PFSK-1 (cell line): ENCODE data around the gene ZNF611.

Experiments
- FOXP2 ChIP-seq: optimal IDR thresholded peaks from 2 replicates; pipeline ENCODE3; 2011; ENCODE audit warnings: borderline replicate concordance, control low read depth, inconsistent platforms; ENCODE audit not compliant: insufficient read depth; ENCODE audit errors: extremely low read length, extremely low read depth
- POLR2AphosphoS5 ChIP-seq: IDR thresholded peaks from 2 replicates; pipeline ENCODE4 v1.6.1; 2012; ENCODE audit warnings: low read depth, mild to moderate bottlenecking, control low read depth, low read length, moderate library complexity
- SIN3A ChIP-seq: IDR thresholded peaks from 2 replicates; pipeline ENCODE4 v1.6.1; 2012; ENCODE audit warnings: mild to moderate bottlenecking, low read length, moderate library complexity, borderline replicate concordance; ENCODE audit not compliant: insufficient read depth
- TAF1 ChIP-seq: IDR thresholded peaks from 2 replicates; pipeline ENCODE4 v1.6.1; 2012; ENCODE audit warnings: low read length, control low read depth, borderline replicate concordance; ENCODE audit not compliant: insufficient read depth
- TF ChIP-seq, protein P1 (sequence below), 2 experiments: IDR thresholded peaks; 2 replicates each; pipeline versions ENCODE4 v1.6.1 to v1.8.0; 2011 to 2012; ENCODE audit warnings: low read depth in 2 of 2, low read length in 2 of 2, control low read depth in 1 of 2, inconsistent platforms in 1 of 2, mild to moderate bottlenecking in 1 of 2, moderate library complexity in 1 of 2; ENCODE audit not compliant: insufficient read depth in 1 of 2

Gene ZNF611

DNA sequence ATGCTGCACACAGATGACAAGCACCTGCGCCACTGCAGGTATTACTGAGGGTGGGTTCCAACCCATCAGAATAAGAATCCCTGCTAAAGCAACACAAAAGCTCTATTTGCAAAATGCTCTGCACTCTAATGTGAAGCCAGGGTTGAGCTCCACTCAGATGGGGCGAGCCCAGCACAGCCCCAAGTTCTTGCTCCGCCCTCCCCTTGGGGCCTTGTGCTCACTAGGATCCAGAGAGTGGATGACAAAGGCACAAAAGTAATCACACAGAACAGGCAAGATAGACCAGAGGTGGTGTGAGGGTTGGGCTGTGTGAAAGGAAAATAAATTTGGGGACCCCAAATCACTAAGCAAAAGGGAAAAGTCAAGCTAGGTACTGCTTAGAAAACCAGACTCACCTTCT, 8.2 kb upstream of the ZNF611 start:
- TF ChIP-seq POLR2AphosphoS5 (no peak), SIN3A (no peak), TAF1 (no peak), FOXP2 (no peak)
- TF ChIP-seq, protein P1, sequence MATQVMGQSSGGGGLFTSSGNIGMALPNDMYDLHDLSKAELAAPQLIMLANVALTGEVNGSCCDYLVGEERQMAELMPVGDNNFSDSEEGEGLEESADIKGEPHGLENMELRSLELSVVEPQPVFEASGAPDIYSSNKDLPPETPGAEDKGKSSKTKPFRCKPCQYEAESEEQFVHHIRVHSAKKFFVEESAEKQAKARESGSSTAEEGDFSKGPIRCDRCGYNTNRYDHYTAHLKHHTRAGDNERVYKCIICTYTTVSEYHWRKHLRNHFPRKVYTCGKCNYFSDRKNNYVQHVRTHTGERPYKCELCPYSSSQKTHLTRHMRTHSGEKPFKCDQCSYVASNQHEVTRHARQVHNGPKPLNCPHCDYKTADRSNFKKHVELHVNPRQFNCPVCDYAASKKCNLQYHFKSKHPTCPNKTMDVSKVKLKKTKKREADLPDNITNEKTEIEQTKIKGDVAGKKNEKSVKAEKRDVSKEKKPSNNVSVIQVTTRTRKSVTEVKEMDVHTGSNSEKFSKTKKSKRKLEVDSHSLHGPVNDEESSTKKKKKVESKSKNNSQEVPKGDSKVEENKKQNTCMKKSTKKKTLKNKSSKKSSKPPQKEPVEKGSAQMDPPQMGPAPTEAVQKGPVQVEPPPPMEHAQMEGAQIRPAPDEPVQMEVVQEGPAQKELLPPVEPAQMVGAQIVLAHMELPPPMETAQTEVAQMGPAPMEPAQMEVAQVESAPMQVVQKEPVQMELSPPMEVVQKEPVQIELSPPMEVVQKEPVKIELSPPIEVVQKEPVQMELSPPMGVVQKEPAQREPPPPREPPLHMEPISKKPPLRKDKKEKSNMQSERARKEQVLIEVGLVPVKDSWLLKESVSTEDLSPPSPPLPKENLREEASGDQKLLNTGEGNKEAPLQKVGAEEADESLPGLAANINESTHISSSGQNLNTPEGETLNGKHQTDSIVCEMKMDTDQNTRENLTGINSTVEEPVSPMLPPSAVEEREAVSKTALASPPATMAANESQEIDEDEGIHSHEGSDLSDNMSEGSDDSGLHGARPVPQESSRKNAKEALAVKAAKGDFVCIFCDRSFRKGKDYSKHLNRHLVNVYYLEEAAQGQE (IDR thresholded peaks at IDR 0.05; ENCODE audit: insufficient read depth in 1 of 2, low read depth in 2 of 2, low read length in 2 of 2): no peak

DNA sequence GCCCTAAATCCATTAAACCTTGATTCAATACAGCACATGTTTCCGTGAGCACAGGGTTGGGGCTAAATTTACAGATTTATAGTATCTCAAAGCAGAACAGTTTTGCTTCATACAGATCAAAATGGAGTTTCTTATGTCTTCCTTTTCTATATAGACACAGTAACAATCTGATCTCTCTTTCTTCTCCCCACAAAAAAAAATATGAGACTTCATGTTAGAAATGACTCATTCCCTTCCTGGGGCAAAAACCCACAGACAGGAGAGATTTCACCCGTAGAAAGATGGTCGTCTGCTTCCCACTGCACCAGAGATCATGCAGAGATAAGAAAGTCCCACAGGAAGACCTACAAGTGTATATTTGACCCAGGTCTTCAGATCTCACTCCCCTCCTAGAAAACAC, 7.7 kb upstream of the ZNF611 start:
- TF ChIP-seq TAF1 (no peak), POLR2AphosphoS5 (no peak), FOXP2 (no peak), SIN3A (no peak)
- TF ChIP-seq, protein P1 (IDR thresholded peaks at IDR 0.05; ENCODE audit: insufficient read depth in 1 of 2, low read depth in 2 of 2, low read length in 2 of 2): no peak

DNA sequence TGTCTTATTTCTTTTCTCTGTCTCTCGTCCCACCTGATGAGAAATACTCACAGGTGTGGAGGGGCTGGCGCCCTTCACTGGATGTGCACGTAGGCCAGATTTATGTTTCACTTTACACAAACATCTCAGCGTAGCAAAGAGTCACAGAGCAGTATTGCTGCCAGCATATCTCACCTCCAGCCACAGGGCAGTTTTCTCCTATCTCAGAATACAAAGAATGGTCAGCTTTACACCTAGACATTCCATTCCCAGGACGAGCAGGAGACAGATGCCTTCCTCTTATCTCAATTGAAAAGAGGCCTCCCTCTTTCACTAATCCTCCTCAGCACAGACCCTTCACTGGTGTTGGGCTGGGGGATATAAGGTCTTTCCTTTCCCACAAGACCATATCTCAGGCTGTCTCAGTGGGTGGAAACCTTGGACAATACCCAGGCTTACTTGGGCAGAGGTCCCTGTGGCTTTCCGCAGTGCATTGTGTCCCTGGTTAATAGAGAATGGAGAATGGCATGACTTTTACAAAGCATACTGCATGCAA, 7.2 kb upstream of the ZNF611 start:
- TF ChIP-seq FOXP2 (no peak), POLR2AphosphoS5 (no peak), TAF1 (no peak), SIN3A (no peak)
- TF ChIP-seq, protein P1 (IDR thresholded peaks at IDR 0.05; ENCODE audit: insufficient read depth in 1 of 2, low read depth in 2 of 2, low read length in 2 of 2): no peak

DNA sequence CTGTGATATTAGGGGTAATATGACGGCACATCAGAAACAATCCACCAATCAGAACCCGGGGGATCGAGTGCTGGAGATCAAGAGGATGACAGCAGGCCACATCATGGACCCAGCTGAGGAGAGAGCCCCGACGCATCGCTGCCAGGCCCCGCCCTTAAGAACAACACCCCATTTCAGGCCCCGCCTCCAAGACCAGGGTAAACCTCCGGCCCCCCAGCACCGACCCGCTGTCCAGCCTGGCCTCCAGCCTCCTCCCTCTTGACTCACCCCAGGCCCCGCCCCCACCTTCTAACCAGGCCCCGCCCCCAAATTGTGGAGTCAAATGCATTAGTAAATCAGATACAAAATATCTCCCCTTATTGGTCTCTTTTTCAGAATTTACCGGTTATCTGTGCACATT, 4.7 kb upstream of the ZNF611 start:
- TF ChIP-seq POLR2AphosphoS5 (no peak), SIN3A (no peak), FOXP2 (no peak), TAF1 (no peak)
- TF ChIP-seq, protein P1 (IDR thresholded peaks at IDR 0.05; ENCODE audit: insufficient read depth in 1 of 2, low read depth in 2 of 2, low read length in 2 of 2): no peak

DNA sequence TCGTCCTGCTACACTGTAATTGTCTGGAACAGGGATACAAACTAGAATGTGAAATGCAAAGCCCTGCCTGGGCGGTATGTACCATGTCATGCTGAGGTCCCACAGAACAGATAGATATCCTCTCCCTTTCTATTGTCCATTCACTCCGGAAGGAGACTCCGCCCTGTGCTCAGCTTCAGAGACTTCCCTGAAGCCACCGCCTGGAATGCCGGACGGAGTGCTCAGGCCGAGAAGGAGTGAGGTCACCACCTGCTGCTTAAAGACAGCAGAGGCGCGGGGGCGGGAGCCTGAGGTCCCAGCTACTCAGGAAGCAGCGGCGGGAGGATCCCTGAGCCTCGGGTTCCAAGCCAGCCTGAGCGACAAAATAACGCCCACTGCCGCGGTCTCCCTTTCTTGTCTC, 890 bp upstream of the ZNF611 start:
- TF ChIP-seq POLR2AphosphoS5 (no peak), TAF1 (no peak), FOXP2 (no peak), SIN3A (no peak)
- TF ChIP-seq, protein P1 (IDR thresholded peaks at IDR 0.05; ENCODE audit: insufficient read depth in 1 of 2, low read depth in 2 of 2, low read length in 2 of 2): no peak
